Measurements from ENCODE around the gene KASH5.

DNA sequence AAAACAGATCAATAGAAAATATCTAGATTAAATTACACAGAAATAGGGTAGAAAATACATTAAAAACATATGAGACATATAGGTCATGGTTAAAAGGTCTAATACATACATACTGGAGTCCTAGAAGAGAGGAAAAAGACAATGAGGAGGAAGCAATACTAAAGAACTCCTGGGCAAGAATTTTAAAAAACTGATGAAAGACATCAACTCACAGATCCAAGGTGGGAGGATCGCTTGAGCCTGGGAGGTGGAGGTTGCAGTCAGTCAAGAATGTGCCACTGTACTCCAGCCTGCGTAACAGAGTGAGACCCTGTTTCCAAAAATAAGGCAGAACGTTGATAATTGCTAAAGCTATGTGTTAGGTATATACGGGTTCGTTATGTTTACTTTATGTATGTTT lies 5.4 kb upstream of the KASH5 start:
- TF ChIP-seq, protein P1, sequence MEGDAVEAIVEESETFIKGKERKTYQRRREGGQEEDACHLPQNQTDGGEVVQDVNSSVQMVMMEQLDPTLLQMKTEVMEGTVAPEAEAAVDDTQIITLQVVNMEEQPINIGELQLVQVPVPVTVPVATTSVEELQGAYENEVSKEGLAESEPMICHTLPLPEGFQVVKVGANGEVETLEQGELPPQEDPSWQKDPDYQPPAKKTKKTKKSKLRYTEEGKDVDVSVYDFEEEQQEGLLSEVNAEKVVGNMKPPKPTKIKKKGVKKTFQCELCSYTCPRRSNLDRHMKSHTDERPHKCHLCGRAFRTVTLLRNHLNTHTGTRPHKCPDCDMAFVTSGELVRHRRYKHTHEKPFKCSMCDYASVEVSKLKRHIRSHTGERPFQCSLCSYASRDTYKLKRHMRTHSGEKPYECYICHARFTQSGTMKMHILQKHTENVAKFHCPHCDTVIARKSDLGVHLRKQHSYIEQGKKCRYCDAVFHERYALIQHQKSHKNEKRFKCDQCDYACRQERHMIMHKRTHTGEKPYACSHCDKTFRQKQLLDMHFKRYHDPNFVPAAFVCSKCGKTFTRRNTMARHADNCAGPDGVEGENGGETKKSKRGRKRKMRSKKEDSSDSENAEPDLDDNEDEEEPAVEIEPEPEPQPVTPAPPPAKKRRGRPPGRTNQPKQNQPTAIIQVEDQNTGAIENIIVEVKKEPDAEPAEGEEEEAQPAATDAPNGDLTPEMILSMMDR (IDR thresholded peaks at IDR 0.05; ENCODE audit: low read length): no peak
- TF ChIP-seq EZH2 (IDR thresholded peaks at IDR 0.05; ENCODE audit: borderline replicate concordance, low read length): no peak
